Thyroid gland (tissue), 4 donors: ENCODE results near the gene KRT31.

Source experiments
- CTCF ChIP-seq, 6 experiments: fragments of 200-600 bp in 3 of 6; fragments of 450-650 bp in 3 of 6; sonication (generic) in 3 of 6; IDR thresholded peaks; one replicate each; pipeline ENCODE4 v1.5.1; 2016 to 2019; ENCODE audit warnings: antibody characterized with exemption in 6 of 6, mild to moderate bottlenecking in 2 of 6, inconsistent platforms in 1 of 6, moderate library complexity in 1 of 6
- POLR2A ChIP-seq, 2 donors: fragments of 450-650 bp; IDR thresholded peaks; one replicate each; pipeline ENCODE4 v1.6.1; 2017; ENCODE audit warnings: antibody characterized with exemption in 2 of 2, mild to moderate bottlenecking in 2 of 2, moderate library complexity in 1 of 2

DNA sequence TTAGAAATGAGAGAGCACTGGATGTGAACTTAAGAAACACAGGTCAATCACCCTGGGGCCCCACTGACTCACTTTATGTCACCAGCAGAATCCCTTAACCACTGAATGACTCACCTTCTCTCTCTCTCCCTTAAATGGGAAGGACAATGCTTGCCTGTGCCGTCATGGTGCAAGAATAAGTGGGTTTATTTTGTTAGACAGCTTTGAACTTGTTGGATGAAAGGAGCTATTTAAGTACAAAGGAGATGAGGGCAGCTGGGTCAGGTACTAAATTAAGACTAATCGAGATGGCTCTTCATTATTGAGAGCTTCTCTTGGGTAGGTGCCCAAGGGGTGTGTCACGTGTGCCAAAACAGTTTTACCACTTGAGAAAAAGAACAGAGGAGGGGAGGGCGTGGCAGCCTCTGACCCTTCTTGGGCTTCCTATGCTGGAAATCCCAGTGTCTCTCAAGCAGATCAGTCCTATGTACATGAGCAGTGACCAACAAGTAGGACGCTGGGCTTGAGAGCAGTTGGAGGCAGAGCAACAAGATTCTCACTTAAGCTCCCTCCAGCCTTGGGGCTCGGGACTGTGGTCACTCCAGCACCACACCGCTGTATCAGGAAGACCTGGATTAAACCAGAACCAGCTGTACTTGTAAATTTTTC lies 6.7 kb upstream of the KRT31 start:
- TF ChIP-seq POLR2A (IDR thresholded peaks at IDR 0.05) (no peak), CTCF (IDR thresholded peaks at IDR 0.05) (no peak)
